CD14-positive monocyte (primary cell): ENCODE data around the gene ABCC12. TPM values are rescaled to one million over a fixed set of nuclear protein-coding genes. Genes with fewer than 3 reads are reported as not detected.

Source experiments
- DNase-seq, 3 donors: peaks; one replicate each; pipeline ENCODE4 v3.0.0-alpha.2; 2011 to 2022
- H2AFZ ChIP-seq: 2 replicates; pipeline ENCODE4 v1.6.0; 2012; ENCODE audit warnings: mild to moderate bottlenecking, low read depth, low read length, inconsistent platforms; ENCODE audit not compliant: insufficient read depth, poor library complexity, severe bottlenecking
- H3K27ac ChIP-seq, 2 donors: 1 replicate in 1 of 2; 2 replicates in 1 of 2; pipeline ENCODE4 v1.5.1; 2012 to 2013; ENCODE audit warnings: low read length in 2 of 2, control low read depth in 1 of 2, inconsistent platforms in 1 of 2, low read depth in 1 of 2, mild to moderate bottlenecking in 1 of 2
- H3K27me3 ChIP-seq, 2 donors: one replicate each; pipeline versions ENCODE4 v1.6.0 to v1.6.1; 2011 to 2013; ENCODE audit warnings: low read length in 2 of 2; ENCODE audit not compliant: control insufficient read depth in 2 of 2, insufficient read depth in 2 of 2
- H3K36me3 ChIP-seq, 2 donors: replicated peaks in 1 of 2; 1 replicate in 1 of 2; 2 replicates in 1 of 2; pipeline versions ENCODE4 v1.5.1 to v1.6.1; 2012 to 2013; ENCODE audit warnings: low read length in 2 of 2, control low read depth in 1 of 2, inconsistent platforms in 1 of 2, mild to moderate bottlenecking in 1 of 2; ENCODE audit not compliant: insufficient read depth in 2 of 2, control insufficient read depth in 1 of 2
- H3K4me1 ChIP-seq, 2 donors: 1 replicate in 1 of 2; 2 replicates in 1 of 2; pipeline versions ENCODE4 v1.5.1 to v1.6.1; 2012 to 2013; ENCODE audit warnings: low read length in 2 of 2, control low read depth in 1 of 2, inconsistent platforms in 1 of 2, mild to moderate bottlenecking in 1 of 2, moderate library complexity in 1 of 2; ENCODE audit not compliant: insufficient read depth in 2 of 2, control insufficient read depth in 1 of 2
- H3K4me2 ChIP-seq: replicated peaks from 2 replicates; pipeline ENCODE3; 2012; ENCODE audit warnings: low read length, moderate library complexity, mild to moderate bottlenecking; ENCODE audit not compliant: poor library complexity, severe bottlenecking; ENCODE audit errors: extremely low read depth
- H3K4me3 ChIP-seq, 3 experiments: fragments of 200-600 bp in 1 of 3; sonication (generic) in 1 of 3; replicated peaks in 1 of 3; 1 replicate in 2 of 3; 2 replicates in 1 of 3; pipeline ENCODE4 v1.5.1; 2011 to 2013; ENCODE audit warnings: low read length in 3 of 3, mild to moderate bottlenecking in 3 of 3, control low read depth in 2 of 3, low read depth in 2 of 3, inconsistent platforms in 1 of 3, moderate library complexity in 1 of 3
- H3K79me2 ChIP-seq: 2 replicates; pipeline ENCODE4 v1.6.0; 2012; ENCODE audit warnings: mild to moderate bottlenecking, control low read depth, inconsistent platforms, low read length, moderate library complexity; ENCODE audit not compliant: insufficient read depth
- H3K9ac ChIP-seq: 2 replicates; pipeline ENCODE4 v1.6.0; 2017; ENCODE audit warnings: low read length, mild to moderate bottlenecking; ENCODE audit not compliant: insufficient read depth, poor library complexity, severe bottlenecking
- H3K9me3 ChIP-seq, 2 donors: replicated peaks in 1 of 2; 1 replicate in 1 of 2; 2 replicates in 1 of 2; pipeline versions ENCODE4 v1.5.1 to v1.6.1; 2012 to 2013; ENCODE audit warnings: low read length in 2 of 2, control low read depth in 1 of 2; ENCODE audit not compliant: control insufficient read depth in 1 of 2, insufficient read depth in 1 of 2
- H4K20me1 ChIP-seq: 2 replicates; pipeline ENCODE4 v1.6.0; 2012; ENCODE audit warnings: mild to moderate bottlenecking, low read length, control low read depth, moderate library complexity; ENCODE audit not compliant: insufficient read depth
- H3K27ac Mint-ChIP-seq, 7 donors: one replicate each; pipeline ENCODE4 v1.8.0; 2020; ENCODE audit warnings: mild to moderate bottlenecking in 7 of 7, mixed read lengths in 7 of 7, moderate library complexity in 6 of 7, inconsistent platforms in 2 of 7
- H3K27me3 Mint-ChIP-seq, 3 donors: one replicate each; pipeline ENCODE4 v1.8.0; 2021 to 2022; ENCODE audit warnings: low read depth in 3 of 3, mild to moderate bottlenecking in 3 of 3, mixed read lengths in 3 of 3, moderate library complexity in 3 of 3, inconsistent platforms in 1 of 3
- H3K36me3 Mint-ChIP-seq, 2 donors: one replicate each; pipeline ENCODE4 v1.8.0; 2020; ENCODE audit warnings: mixed read lengths in 2 of 2, inconsistent platforms in 1 of 2, mild to moderate bottlenecking in 1 of 2
- H3K4me1 Mint-ChIP-seq: one replicate; pipeline ENCODE4 v1.8.0; 2020; ENCODE audit warnings: mild to moderate bottlenecking, mixed read lengths
- H3K4me3 Mint-ChIP-seq, 2 donors: one replicate each; pipeline ENCODE4 v1.8.0; 2020; ENCODE audit warnings: mild to moderate bottlenecking in 2 of 2, mixed read lengths in 2 of 2, moderate library complexity in 1 of 2
- H3K9me3 Mint-ChIP-seq, 7 donors: one replicate each; pipeline ENCODE4 v1.8.0; 2020 to 2022; ENCODE audit warnings: mixed read lengths in 7 of 7, mild to moderate bottlenecking in 6 of 7, moderate library complexity in 6 of 7, inconsistent platforms in 2 of 7
- WGBS: methylation state at CpG from one replicate; pipeline ENCODE4 v1.1.5; 2013; ENCODE audit warnings: missing lambda C conversion rate; ENCODE audit not compliant: insufficient coverage; 5-methylcytosine and 5-hydroxymethylcytosine counted together
- intact Hi-C, 2 donors: fragments of 100-400 bp; cut with micrococcal nuclease; formaldehyde crosslinking; loops; one replicate each; pipeline versions ENCODE4 v1.15.0 to v1.15.1; 2023
- polyA plus RNA-seq, 3 donors: library from polyadenylated mRNA; depleted of rRNA in 1 of 3; unstranded in 2 of 3; stranded (reverse) in 1 of 3; fragments of 300-500 nt in 2 of 3; fragments of >200 nt in 1 of 3; fragmentation: Illumina TruSeq in 2 of 3; gene quantifications; 1 replicate in 2 of 3; 2 replicates in 1 of 3; pipeline ENCODE4 v1.2.3, GENCODE V29; 2012 to 2021
- TF ChIP-seq, protein P1 (sequence below): fragments of 200-600 bp; IDR thresholded peaks from one replicate; pipeline ENCODE4 v1.8.0; 2022; ENCODE audit warnings: antibody characterized with exemption, mild to moderate bottlenecking

ABCC12 gene
- polyA plus RNA-seq, 3 donors = not detected

DNA sequence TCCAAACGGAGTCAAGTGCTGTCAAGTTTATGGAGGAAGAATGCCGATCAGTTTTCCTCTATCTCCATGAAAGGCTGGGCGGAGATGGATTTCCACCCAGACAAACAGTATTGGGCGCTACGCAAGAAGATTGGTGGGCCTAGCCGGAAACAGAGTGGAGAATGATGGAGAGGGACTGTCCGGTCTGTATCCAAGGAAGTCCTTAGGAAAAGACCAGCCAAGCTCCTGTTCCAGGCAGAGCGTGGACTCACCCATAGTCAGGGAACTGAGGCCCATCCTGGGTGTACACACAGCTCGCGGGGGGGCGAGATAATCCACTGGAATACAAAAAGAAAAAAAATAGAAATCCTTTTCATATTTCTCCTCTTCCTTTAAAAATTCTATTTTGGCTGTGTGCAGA is 1.5 kb upstream of the ABCC12 start:
- H3K4me2 ChIP-seq = no peak overlapping the region
- no peak overlapping the region for H2AFZ ChIP-seq

DNA sequence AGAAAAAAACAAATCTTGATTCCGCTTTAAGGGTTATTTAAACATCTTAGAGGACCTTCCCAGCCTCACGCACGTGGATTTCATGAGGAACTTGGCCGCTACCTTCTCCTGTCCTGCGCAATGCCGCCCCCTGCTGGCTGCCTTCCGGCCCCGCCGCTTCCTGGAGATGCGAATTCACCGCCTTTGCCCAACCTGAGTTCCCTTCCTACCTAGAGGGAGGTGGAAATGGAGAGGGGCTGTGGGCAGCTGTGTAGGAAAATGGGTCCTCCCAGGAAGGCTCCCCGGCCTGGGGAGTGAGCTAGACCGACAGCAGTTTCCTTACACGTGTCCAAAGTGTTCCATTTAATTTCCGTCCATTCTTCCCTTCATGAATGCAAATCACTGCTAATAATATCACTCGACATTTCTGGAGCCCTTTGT is 1.0 kb upstream of the ABCC12 start:
- no peaks in the 10 kb centered on the region for H3K9me3 ChIP-seq
- H3K4me3 Mint-ChIP-seq = no peak overlapping the region
- no peak overlapping the region for H3K4me2 ChIP-seq
- no peaks in the 10 kb centered on the region for H4K20me1 ChIP-seq
- peaks cover 8 to 22% (median 10%) of the 10 kb centered on the region in 3 donors for H3K27me3 Mint-ChIP-seq
- peak overlapping the region; percentile 41 for H2AFZ ChIP-seq
- 24% methylated on average over 5 of the region's 16 CpGs for WGBS
- H3K36me3 Mint-ChIP-seq = no peaks in the 10 kb centered on the region
- no peak overlapping the region for H3K27ac ChIP-seq
- TF ChIP-seq, protein P1, sequence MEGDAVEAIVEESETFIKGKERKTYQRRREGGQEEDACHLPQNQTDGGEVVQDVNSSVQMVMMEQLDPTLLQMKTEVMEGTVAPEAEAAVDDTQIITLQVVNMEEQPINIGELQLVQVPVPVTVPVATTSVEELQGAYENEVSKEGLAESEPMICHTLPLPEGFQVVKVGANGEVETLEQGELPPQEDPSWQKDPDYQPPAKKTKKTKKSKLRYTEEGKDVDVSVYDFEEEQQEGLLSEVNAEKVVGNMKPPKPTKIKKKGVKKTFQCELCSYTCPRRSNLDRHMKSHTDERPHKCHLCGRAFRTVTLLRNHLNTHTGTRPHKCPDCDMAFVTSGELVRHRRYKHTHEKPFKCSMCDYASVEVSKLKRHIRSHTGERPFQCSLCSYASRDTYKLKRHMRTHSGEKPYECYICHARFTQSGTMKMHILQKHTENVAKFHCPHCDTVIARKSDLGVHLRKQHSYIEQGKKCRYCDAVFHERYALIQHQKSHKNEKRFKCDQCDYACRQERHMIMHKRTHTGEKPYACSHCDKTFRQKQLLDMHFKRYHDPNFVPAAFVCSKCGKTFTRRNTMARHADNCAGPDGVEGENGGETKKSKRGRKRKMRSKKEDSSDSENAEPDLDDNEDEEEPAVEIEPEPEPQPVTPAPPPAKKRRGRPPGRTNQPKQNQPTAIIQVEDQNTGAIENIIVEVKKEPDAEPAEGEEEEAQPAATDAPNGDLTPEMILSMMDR = peak; percentile 96
- peaks cover 7% of the 10 kb centered on the region for H3K4me1 Mint-ChIP-seq
- peaks cover 0 to 2% of the 10 kb centered on the region in 2 donors for H3K27me3 ChIP-seq
- peak; percentile 68 to 77 (median 72) for DNase-seq
- no peak overlapping the region for H3K4me3 ChIP-seq
- H3K4me1 ChIP-seq = peaks cover 0 to 3% of the 10 kb centered on the region in 2 donors
- H3K27ac Mint-ChIP-seq = peak overlapping the region in 1 of 7 donors; percentile 4
- no peak overlapping the region for H3K9ac ChIP-seq
- H3K79me2 ChIP-seq = no peaks in the 10 kb centered on the region
- intact Hi-C loops = loop anchor here (5.0 kb wide), 3 partner anchors 1014 to 1209 kb away; partner anchors contain the start of gene NETO2 (in 2 of the 2)
- H3K9me3 Mint-ChIP-seq = no peaks in the 10 kb centered on the region
- H3K36me3 ChIP-seq = no peaks in the 10 kb centered on the region

More for the DNA sequence above, 1.5 kb upstream of the ABCC12 start:
- Histone ChIP-seq H3K27me3 (peaks cover 0 to 2% of the 10 kb centered on the region in 2 donors), H3K4me1 (peaks cover 0 to 3% of the 10 kb centered on the region in 2 donors), H3K36me3 (no peaks in the 10 kb centered on the region), H3K79me2 (no peaks in the 10 kb centered on the region), H4K20me1 (no peaks in the 10 kb centered on the region), H3K9ac (no peak overlapping the region), H3K27ac (no peak overlapping the region), H3K4me3 (no peak overlapping the region), H3K9me3 (no peaks in the 10 kb centered on the region)
- H3K4me1 Mint-ChIP-seq = peaks cover 10% of the 10 kb centered on the region
- intact Hi-C loops = loop anchor here (5.0 kb wide), 3 partner anchors 1015 to 1210 kb away; partner anchors contain the start of gene NETO2 (in 2 of the 2)
- TF ChIP-seq, protein P1 = peak; percentile 8
- H3K9me3 Mint-ChIP-seq = no peaks in the 10 kb centered on the region
- no peak for DNase-seq
- WGBS = 100% methylated on average over 1 of the region's 11 CpGs
- H3K27me3 Mint-ChIP-seq = peaks cover 8 to 22% (median 11%) of the 10 kb centered on the region in 3 donors
- H3K27ac Mint-ChIP-seq = peak overlapping the region in 1 of 7 donors; percentile 23
- no peak overlapping the region for H3K4me3 Mint-ChIP-seq
- H3K36me3 Mint-ChIP-seq = no peaks in the 10 kb centered on the region
